Osteocyte (in vitro differentiated cells): ENCODE data around the gene PHKB. TPM values are rescaled to one million over a fixed set of nuclear protein-coding genes. Genes with fewer than 3 reads are reported as not detected.

Experiments used
- DNase-seq: peaks from one replicate; pipeline ENCODE4 v3.0.0; 2021; ENCODE audit warnings: mixed read lengths; ENCODE audit not compliant: unreplicated experiment; ENCODE audit errors: extremely low spot score
- H3K27ac Mint-ChIP-seq: one replicate; pipeline ENCODE4 v1.8.0; 2021; ENCODE audit warnings: mild to moderate bottlenecking, mixed read lengths; ENCODE audit not compliant: unreplicated experiment
- H3K27me3 Mint-ChIP-seq: one replicate; pipeline ENCODE4 v1.8.0; 2021; ENCODE audit warnings: mixed read lengths; ENCODE audit not compliant: unreplicated experiment
- H3K36me3 Mint-ChIP-seq: one replicate; pipeline ENCODE4 v1.8.0; 2021; ENCODE audit warnings: mixed read lengths; ENCODE audit not compliant: unreplicated experiment
- H3K4me1 Mint-ChIP-seq: one replicate; pipeline ENCODE4 v1.8.0; 2021; ENCODE audit warnings: mixed read lengths; ENCODE audit not compliant: unreplicated experiment
- H3K4me3 Mint-ChIP-seq: one replicate; pipeline ENCODE4 v1.8.0; 2021; ENCODE audit warnings: mild to moderate bottlenecking, moderate library complexity, mixed read lengths; ENCODE audit not compliant: unreplicated experiment
- H3K9me3 Mint-ChIP-seq: one replicate; pipeline ENCODE4 v1.8.0; 2021; ENCODE audit warnings: mixed read lengths; ENCODE audit not compliant: unreplicated experiment
- total RNA-seq: library from RNA; stranded (reverse); gene quantifications from 2 replicates; pipeline ENCODE4 v1.2.1, GENCODE V29; 2021
- TF ChIP-seq, protein P1 (sequence below): fragments of 200-600 bp; sonication (generic); IDR thresholded peaks from 2 replicates; pipeline ENCODE4 v1.5.0; 2021; ENCODE audit warnings: antibody characterized with exemption, mild to moderate bottlenecking, moderate library complexity

PHKB gene
- total RNA-seq, 1 donor from 2014 or later: 64.3 TPM

DNA sequence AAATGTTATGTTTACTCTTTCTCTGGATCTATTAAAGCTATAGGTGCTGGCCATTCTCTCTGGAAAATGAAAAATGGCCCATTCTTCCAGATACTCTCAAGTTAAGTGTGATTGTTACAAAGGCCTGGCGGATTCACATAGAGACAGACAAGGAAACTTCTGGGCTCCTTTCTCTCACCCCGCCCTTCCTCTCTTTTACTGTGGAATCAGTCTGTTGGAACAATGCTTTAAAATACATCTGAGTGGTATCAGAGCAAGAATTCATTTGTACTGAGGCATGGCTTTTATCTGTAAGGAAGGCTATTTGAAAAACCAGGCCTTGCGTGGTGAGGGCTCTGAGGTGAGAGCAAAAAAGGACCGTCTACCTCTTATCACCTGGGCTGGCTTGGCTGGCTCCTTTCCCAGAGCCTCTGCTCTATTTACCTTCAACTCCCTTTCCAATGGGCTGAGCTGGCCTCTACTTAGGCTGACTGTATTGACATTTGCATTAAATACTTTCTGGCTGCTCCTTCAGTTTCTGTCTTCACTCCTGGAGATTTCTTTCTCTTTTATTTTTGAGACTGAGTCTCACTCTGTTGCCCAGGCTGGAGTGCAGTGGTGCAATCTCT lies 274.0 kb downstream of the PHKB start:
- Mint-ChIP-seq H3K9me3 (peaks cover 8% of the 10 kb centered on the region), H3K4me3 (no peak overlapping the region), H3K27ac (no peak overlapping the region), H3K27me3 (no peaks in the 10 kb centered on the region), H3K4me1 (peaks cover 22% of the 10 kb centered on the region), H3K36me3 (no peaks in the 10 kb centered on the region)
- no peak for DNase-seq
- TF ChIP-seq, protein P1, sequence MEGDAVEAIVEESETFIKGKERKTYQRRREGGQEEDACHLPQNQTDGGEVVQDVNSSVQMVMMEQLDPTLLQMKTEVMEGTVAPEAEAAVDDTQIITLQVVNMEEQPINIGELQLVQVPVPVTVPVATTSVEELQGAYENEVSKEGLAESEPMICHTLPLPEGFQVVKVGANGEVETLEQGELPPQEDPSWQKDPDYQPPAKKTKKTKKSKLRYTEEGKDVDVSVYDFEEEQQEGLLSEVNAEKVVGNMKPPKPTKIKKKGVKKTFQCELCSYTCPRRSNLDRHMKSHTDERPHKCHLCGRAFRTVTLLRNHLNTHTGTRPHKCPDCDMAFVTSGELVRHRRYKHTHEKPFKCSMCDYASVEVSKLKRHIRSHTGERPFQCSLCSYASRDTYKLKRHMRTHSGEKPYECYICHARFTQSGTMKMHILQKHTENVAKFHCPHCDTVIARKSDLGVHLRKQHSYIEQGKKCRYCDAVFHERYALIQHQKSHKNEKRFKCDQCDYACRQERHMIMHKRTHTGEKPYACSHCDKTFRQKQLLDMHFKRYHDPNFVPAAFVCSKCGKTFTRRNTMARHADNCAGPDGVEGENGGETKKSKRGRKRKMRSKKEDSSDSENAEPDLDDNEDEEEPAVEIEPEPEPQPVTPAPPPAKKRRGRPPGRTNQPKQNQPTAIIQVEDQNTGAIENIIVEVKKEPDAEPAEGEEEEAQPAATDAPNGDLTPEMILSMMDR: no peak

DNA sequence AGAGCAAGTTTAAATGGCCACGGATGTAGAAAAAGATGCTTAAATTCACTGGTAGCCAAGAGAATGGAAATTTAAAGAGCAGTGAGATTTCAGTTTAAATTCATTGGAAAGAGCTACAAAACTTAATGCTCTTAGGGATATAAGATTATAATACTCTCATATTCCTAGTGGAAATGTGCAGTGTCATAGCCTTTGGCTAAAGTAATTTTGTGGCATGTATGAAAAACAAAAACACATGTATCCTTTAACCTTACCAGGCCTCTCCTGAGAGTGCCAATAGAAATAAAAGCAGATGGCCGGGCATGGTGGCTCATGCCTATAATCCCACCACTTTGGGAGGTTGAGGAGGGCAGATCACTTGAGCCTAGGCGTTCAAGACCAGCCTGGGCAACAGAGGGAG lies 289.2 kb downstream of the PHKB start:
- no peak for DNase-seq
- Mint-ChIP-seq H3K27me3 (peaks cover 30% of the 10 kb centered on the region), H3K4me3 (no peak overlapping the region), H3K4me1 (peaks cover 3% of the 10 kb centered on the region), H3K27ac (no peak overlapping the region), H3K36me3 (no peaks in the 10 kb centered on the region), H3K9me3 (no peaks in the 10 kb centered on the region)
- TF ChIP-seq, protein P1: no peak

Other genes with a start within 250 kb of the PHKB start
- 69.5 and 70.0 TPM in 2 replicates for gene ITFG1, start 268 bp upstream of the PHKB start, total RNA-seq